NCI-H510A (cell line): ENCODE data around the gene FFAR2.

Experiments
- DNase-seq: peaks from one replicate; lab custom pipeline; 2025; lab: John Stamatoyannopoulos, UW

Gene FFAR2

GRCh38 chr19:35486268-35486708 is 38.2 kb downstream of the FFAR2 start:
- no peak for DNase-seq

- DNase-seq, result no peak
These were observed 39.7 kb downstream of the FFAR2 start for GRCh38 chr19:35487656-35488182.

- no peak for DNase-seq
These were observed 40.6 kb downstream of the FFAR2 start for GRCh38 chr19:35488677-35489076.

GRCh38 chr19:35490364-35490763 is 42.3 kb downstream of the FFAR2 start, which contains the start of gene KRTDAP:
Gene KRTDAP, minus strand, starts transcription at chr19:35490464. Its CDS starts 22 bp downstream, at chr19:35490442.
- DNase-seq, result no peak

- DNase-seq, result no peak
These were observed 43.8 kb downstream of the FFAR2 start for GRCh38 chr19:35491836-35492360.

GRCh38 chr19:35493971-35494370 is 45.9 kb downstream of the FFAR2 start:
- DNase-seq, result no peak

- no peak for DNase-seq
These were observed 47.3 kb downstream of the FFAR2 start for GRCh38 chr19:35495107-35496064.

- DNase-seq, result no peak
These were observed 49.3 kb downstream of the FFAR2 start for GRCh38 chr19:35497406-35497805.

GRCh38 chr19:35498220-35498619 is 50.2 kb downstream of the FFAR2 start:
- DNase-seq, result no peak

GRCh38 chr19:35498984-35499527 is 51.0 kb downstream of the FFAR2 start:
- DNase-seq, result no peak

- DNase-seq, result no peak
These were observed 52.6 kb downstream of the FFAR2 start for GRCh38 chr19:35500611-35501010.
